SK-N-SH (cell line): Measurements from ENCODE around the gene UFSP2.

Source experiments
- CTCF ChIP-seq: fragments of 200-600 bp; sonication (generic); IDR thresholded peaks from 2 replicates; pipeline ENCODE4 v1.6.1; 2017; ENCODE audit warnings: antibody characterized with exemption, mild to moderate bottlenecking, moderate library complexity
- EP300 ChIP-seq, 2 experiments: IDR thresholded peaks; 2 replicates each; pipeline versions ENCODE4 v1.4.0 to v1.6.1; 2012; ENCODE audit warnings: borderline replicate concordance in 1 of 2, low read depth in 1 of 2, low read length in 1 of 2
- FOXM1 ChIP-seq: IDR thresholded peaks from 2 replicates; pipeline ENCODE4 v1.4.0; 2012; ENCODE audit warnings: low read depth, mild to moderate bottlenecking
- MXI1 ChIP-seq: IDR thresholded peaks from 2 replicates; pipeline ENCODE4 v1.6.1; 2012; ENCODE audit warnings: mild to moderate bottlenecking, low read depth, low read length, improper control_type of control experiment
- RFX5 ChIP-seq: IDR thresholded peaks from 2 replicates; pipeline ENCODE4 v1.6.1; 2012; ENCODE audit warnings: mild to moderate bottlenecking, improper control_type of control experiment, low read length

- TF ChIP-seq MXI1 (no peak), CTCF (no peak), EP300 (IDR thresholded peaks at IDR 0.05; ENCODE audit: borderline replicate concordance in 1 of 2, low read depth in 1 of 2, low read length in 1 of 2) (no peak), RFX5 (no peak), FOXM1 (no peak)
Measured at GRCh38 chr4:185437809-185438208, 12.0 kb upstream of the UFSP2 start.
